Measurements from ENCODE around the gene ANGPTL4. TPM values are rescaled to one million over a fixed set of nuclear protein-coding genes. Genes with fewer than 3 reads are reported as not detected.
A peak's percentile ranks its signal among the peaks of the same experiment; 100 is the strongest.

Gene ANGPTL4
- total and polyA plus RNA-seq, 2 of the 13 experiments (the other 11 are each of a cell fraction or from before 2014, with no cell fraction given), result 0.80 to 21.7 TPM

GRCh38 chr19:8421484-8422461, 57.8 kb downstream of the ANGPTL4 start (continued):
- TF ChIP-seq PAXIP1 (CRISPR knock-in tag; conservative IDR thresholded peaks at IDR 0.05) (peak; percentile 80), GTF3A (CRISPR knock-in tag; conservative IDR thresholded peaks at IDR 0.05) (peak; percentile 78; the same call in 1 of the 2 replicates), ZNF652 (CRISPR knock-in tag; IDR thresholded peaks at IDR 0.05; ENCODE audit: borderline replicate concordance, low read depth) (no peak), ZFX (CRISPR knock-in tag; IDR thresholded peaks at IDR 0.05; ENCODE audit: low read depth) (peak; percentile 84), PITX1 (CRISPR knock-in tag; IDR thresholded peaks at IDR 0.05) (no peak), ZSCAN9 (CRISPR knock-in tag; IDR thresholded peaks at IDR 0.05; ENCODE audit: borderline replicate concordance) (no peak), ZNF256 (CRISPR knock-in tag; conservative IDR thresholded peaks at IDR 0.05) (no peak; the same call in 1 of the 2 replicates), PTBP1 (IDR thresholded peaks at IDR 0.05; ENCODE audit: low read depth, low read length, poor library complexity, severe bottlenecking) (no peak), HNRNPK (IDR thresholded peaks at IDR 0.05; ENCODE audit: low read depth, low read length, poor library complexity, severe bottlenecking) (no peak), ZNF446 (CRISPR knock-in tag; IDR thresholded peaks at IDR 0.05) (no peak), BCL6 (CRISPR knock-in tag; IDR thresholded peaks at IDR 0.05) (no peak), DNMT1 (CRISPR knock-in tag; IDR thresholded peaks at IDR 0.05) (no peak), GTF2F1 (IDR thresholded peaks at IDR 0.05; ENCODE audit: low read length) (no peak), ZBTB43 (CRISPR knock-in tag; conservative IDR thresholded peaks at IDR 0.05) (no peak), PRPF4 (IDR thresholded peaks at IDR 0.05; ENCODE audit: low read depth, low read length, poor library complexity, severe bottlenecking) (no peak)
- TF ChIP-seq, protein P1, sequence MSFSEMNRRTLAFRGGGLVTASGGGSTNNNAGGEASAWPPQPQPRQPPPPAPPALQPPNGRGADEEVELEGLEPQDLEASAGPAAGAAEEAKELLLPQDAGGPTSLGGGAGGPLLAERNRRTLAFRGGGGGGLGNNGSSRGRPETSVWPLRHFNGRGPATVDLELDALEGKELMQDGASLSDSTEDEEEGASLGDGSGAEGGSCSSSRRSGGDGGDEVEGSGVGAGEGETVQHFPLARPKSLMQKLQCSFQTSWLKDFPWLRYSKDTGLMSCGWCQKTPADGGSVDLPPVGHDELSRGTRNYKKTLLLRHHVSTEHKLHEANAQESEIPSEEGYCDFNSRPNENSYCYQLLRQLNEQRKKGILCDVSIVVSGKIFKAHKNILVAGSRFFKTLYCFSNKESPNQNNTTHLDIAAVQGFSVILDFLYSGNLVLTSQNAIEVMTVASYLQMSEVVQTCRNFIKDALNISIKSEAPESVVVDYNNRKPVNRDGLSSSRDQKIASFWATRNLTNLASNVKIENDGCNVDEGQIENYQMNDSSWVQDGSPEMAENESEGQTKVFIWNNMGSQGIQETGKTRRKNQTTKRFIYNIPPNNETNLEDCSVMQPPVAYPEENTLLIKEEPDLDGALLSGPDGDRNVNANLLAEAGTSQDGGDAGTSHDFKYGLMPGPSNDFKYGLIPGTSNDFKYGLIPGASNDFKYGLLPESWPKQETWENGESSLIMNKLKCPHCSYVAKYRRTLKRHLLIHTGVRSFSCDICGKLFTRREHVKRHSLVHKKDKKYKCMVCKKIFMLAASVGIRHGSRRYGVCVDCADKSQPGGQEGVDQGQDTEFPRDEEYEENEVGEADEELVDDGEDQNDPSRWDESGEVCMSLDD (CRISPR knock-in tag; IDR thresholded peaks at IDR 0.05; ENCODE audit: borderline replicate concordance), result no peak
- TF ChIP-seq, protein P2, sequence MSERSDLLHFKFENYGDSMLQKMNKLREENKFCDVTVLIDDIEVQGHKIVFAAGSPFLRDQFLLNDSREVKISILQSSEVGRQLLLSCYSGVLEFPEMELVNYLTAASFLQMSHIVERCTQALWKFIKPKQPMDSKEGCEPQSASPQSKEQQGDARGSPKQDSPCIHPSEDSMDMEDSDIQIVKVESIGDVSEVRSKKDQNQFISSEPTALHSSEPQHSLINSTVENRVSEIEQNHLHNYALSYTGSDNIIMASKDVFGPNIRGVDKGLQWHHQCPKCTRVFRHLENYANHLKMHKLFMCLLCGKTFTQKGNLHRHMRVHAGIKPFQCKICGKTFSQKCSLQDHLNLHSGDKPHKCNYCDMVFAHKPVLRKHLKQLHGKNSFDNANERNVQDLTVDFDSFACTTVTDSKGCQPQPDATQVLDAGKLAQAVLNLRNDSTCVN (CRISPR knock-in tag; IDR thresholded peaks at IDR 0.05; ENCODE audit: borderline replicate concordance), result no peak
